ENCODE data around the gene PDE11A.

- no peak for TF ChIP-seq CTCF (IDR thresholded peaks at IDR 0.05)
- no peak for TF ChIP-seq POLR2A (IDR thresholded peaks at IDR 0.05)
- TF ChIP-seq POLR2AphosphoS5 (IDR thresholded peaks at IDR 0.05): no peak
- no peak for TF ChIP-seq EP300 (IDR thresholded peaks at IDR 0.05)
Observed at GRCh38 chr2:177639262-177639914, 433.2 kb downstream of the PDE11A start.
